NB4 (cell line): Measurements from ENCODE around the gene CD82.

Experiments used
- POLR2A ChIP-seq: IDR thresholded peaks from 2 replicates; pipeline ENCODE4 v1.6.1; 2011; ENCODE audit warnings: mild to moderate bottlenecking; ENCODE audit not compliant: insufficient read length; ENCODE audit errors: extremely low read depth
- TF ChIP-seq, protein P1 (sequence below): IDR thresholded peaks from one replicate; pipeline ENCODE4 v1.5.1; 2012; ENCODE audit warnings: low read depth, low read length

DNA sequence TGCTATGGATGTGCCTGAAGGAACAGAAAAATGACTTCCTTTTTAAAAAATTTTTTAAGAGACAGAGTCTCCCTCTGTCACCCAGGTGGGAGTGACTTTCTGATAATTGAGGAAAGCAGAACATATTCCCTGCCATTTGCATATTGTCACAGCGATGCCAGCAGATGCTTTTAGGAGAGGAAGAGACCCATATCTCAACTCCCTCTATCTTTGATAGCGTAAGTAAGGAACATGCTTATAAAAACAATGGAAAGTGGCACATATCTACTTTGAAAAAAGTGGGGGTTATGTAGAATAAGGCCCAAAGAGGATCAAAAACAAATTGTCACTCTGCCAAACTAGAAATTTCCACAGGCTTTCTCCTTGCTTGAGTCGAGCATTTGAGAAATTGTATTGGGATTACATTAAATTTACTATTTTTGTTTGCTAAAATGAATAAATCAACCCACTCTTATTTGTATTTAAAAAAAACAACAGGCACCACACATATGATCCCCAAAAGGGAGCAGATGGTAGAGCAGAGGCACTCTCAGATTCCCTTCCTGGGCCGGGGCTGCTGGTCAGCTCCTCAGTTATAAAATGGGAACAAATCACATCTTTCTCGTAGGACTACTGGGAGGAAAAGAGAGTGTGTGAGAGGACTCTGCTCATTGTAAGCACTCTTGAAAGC, 92.5 kb downstream of the CD82 start:
- TF ChIP-seq, protein P1, sequence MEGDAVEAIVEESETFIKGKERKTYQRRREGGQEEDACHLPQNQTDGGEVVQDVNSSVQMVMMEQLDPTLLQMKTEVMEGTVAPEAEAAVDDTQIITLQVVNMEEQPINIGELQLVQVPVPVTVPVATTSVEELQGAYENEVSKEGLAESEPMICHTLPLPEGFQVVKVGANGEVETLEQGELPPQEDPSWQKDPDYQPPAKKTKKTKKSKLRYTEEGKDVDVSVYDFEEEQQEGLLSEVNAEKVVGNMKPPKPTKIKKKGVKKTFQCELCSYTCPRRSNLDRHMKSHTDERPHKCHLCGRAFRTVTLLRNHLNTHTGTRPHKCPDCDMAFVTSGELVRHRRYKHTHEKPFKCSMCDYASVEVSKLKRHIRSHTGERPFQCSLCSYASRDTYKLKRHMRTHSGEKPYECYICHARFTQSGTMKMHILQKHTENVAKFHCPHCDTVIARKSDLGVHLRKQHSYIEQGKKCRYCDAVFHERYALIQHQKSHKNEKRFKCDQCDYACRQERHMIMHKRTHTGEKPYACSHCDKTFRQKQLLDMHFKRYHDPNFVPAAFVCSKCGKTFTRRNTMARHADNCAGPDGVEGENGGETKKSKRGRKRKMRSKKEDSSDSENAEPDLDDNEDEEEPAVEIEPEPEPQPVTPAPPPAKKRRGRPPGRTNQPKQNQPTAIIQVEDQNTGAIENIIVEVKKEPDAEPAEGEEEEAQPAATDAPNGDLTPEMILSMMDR = no peak
- TF ChIP-seq POLR2A = no peak
